DMS153 treated with DMSO at 0.1 percent for 48 hours (cell line): Measurements from ENCODE around the gene DHRS3.
A peak's percentile ranks its signal among the peaks of the same experiment; 100 is the strongest.
"Not testable (repeated sequence)": the region's sequence is repeated elsewhere in the genome, so short reads cannot be mapped to it uniquely, and the experiment has no call there.

Experiments used
- DNase-seq: peaks from one replicate; lab custom pipeline; 2025; ENCODE audit not compliant: unreplicated experiment; lab: John Stamatoyannopoulos, UW

DHRS3 gene, protein sequence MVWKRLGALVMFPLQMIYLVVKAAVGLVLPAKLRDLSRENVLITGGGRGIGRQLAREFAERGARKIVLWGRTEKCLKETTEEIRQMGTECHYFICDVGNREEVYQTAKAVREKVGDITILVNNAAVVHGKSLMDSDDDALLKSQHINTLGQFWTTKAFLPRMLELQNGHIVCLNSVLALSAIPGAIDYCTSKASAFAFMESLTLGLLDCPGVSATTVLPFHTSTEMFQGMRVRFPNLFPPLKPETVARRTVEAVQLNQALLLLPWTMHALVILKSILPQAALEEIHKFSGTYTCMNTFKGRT

DNA sequence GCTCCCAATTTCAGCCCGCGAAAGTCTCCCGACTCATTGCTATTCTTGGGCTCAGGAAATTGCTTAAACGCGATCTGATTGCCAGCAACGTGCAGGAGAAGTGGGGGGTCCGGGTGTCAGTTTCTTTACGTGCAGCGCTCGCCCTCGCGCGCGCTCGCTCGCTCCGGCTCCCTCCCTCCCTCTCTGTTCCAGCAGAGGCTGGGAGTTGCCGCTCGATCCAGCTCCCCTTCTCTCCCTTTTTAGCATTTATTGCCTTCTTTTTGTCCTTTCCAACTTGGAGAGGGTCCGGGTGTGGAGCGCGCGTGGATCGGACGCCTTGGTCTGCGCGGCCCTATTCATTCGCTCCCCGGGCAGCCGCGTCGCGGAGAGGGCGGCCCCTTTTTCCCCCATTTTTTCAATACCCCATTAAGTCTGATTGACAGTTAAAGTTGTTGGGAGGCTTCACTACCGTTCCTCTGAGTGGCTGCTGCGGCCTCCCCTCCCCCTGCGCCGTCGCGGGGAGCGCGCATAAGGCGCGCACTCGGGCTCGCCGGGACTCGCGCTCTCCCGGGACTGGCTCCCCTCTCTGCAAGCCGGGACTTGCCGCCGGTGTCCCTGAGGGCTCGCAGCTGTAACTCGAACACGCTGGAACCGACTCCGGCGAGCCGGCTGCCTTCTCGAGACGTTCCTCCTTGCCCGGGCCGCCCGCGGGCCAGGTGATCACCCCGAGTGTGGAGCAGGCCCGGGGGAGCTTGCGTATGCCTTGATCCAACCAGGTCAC, at the start of gene DHRS3:
DHRS3 (minus strand) TSS at position 310 of the 760 bp plus-strand sequence. CDS start 862 bp downstream, outside the sequence.
- DNase-seq = peak; percentile 31

GRCh38 chr1:12666141-12666735, 48.2 kb upstream of the DHRS3 start:
- DNase-seq = no peak

DNA sequence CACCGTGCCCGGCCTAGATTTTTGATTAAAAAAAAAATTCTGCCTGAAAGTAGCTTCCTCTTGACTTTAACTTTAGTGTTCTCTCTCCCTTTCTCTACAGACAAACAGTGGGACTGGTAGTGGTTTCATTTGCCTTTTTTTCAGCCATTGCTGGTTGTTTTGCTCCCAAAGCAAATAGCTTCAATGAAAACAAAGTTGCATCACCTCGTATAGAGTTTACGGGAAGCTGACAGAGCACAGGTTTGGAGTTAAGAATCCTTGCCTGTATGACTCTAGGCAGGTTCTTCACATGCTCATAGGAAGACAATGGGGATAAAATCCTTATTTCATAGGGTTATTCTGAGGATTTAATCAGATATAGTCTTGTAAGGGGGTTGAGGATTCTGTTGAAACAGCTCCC, 47.5 kb upstream of the DHRS3 start:
- DNase-seq = no peak

DNA sequence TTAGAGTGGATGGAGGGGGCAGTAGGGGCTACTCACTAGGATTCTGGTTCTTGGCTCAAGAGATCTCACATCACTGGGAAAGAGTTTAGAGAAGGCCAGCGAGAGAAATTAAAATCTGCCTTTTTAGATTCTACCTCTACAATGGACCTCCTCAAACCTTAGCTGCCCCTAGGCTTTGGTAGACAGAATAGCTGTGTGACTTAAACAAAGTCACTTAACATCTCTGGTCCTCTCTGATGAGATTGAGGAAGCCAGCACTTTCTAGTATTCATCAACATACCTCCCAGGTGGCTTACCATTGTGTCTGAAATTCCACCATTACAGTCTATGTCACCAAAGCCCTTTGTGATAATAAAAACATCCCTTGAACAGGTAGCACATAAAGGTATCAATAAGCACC, 44.5 kb upstream of the DHRS3 start:
- no peak for DNase-seq

GRCh38 chr1:12661606-12662219, 43.7 kb upstream of the DHRS3 start:
- DNase-seq = no peak

DNA sequence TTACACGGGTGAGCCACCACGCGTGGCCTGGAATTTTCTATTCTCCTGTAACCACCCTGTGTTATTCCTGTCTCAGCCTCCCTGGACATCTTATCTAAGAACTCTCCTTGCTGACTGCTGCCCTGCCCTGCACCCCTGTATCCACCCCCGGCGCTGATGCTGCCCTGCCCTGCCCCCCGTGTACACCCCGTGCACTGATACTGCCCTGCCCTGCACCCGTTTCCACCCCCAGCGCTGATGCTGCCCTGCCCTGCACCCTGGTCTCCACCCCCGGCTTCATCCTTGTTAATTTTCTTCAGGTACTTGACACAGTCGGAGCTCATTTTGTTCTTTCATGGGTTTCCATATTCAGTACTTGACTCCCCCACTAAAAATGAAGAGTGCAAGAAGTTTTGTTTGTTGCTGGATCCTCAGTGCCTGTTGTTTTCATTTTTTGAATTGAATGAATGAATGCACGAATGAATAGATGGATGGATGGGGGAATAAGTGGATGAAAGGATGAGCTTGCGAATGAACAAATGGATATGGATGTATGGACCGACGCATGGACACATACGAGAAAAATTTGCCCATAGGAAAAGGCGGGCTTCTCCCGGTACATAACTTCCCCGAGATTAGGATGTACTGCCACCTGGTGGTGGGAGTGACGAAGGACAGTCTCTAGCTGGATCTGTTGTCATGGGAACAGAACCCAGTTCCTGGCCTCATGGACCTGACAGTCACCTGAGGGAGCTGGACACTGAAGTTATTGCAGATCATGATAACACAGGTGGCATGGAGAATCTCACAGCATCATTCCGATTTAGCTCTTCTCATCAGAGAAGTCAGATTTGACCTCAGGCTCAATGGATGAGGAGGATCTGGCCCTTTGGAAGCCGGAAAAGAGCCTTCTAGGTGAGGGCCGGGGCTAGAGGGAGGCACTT, 40.8 kb upstream of the DHRS3 start:
- DNase-seq = peak; percentile 18

DNA sequence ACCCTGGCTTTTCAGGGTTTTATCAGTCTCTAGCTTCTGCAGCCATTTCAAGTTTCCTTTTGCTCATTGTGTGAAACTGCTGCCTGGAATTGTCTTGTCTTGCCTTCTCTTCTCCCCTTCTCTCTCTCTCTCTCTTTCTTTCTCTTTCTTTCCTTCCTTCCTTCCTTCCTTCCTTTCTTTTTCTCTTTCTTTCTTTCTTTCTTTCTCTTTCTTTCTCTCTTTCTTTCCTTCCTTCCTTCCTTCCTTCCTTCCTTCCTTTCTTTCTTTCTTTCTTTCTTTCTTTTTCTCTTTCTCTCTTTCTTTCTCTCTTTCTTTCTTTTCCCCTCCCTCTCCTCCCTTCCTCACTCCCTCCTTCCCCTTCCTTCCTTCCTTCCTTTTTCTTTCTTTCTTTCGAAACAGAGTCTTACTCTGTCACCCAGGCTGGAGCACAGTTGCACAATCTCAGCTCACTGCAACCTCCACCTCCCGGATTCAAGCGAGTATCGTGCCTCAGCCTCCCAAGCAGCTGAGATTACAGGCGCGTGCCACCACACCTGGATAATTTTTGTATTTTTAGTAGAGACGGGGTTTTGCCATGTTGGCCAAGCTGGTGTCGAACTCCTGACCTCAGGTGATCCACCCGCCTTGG, 40.0 kb upstream of the DHRS3 start:
- DNase-seq = not testable (repeated sequence)

DNA sequence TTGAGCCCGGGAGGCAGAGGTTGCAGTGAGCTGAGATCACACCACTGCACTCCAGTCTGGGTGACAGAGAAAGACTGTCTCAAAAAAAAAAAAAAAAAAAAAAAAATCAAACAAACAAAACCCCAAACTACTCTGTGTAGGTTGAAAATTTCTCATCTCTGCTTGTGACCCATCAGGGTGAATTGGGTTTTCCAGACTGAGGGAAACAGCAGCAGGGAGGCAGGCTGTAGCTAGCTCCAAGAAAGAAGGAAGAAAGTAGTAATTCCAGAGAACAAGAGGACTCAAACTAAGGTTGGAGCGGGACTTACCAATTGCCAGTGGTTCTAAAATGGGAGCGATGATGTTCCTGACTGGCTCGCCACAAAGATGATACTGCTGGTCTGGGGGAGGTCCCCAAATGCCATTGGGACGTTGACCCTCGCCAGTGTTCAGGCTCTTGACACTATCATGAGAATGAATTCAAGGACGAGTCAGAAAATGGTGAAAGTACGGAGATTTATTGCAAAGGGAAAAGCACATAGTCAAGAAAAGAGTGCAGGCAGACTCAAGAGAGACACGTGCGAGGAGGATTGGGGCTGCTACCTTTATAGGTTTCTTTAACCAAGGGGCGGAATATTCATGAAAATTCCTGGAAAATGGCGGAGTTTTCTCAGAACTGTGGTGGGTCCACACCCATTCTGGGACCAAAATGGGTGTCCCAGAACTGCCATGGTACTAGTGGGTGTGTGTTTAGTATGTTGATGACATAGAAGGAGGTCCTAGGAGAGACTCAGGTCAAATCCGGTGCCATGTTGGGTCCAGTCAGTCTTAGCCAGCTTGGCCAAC, 39.3 kb upstream of the DHRS3 start:
- DNase-seq = no peak

GRCh38 chr1:12656575-12656974, 38.6 kb upstream of the DHRS3 start:
- DNase-seq = no peak

DNA sequence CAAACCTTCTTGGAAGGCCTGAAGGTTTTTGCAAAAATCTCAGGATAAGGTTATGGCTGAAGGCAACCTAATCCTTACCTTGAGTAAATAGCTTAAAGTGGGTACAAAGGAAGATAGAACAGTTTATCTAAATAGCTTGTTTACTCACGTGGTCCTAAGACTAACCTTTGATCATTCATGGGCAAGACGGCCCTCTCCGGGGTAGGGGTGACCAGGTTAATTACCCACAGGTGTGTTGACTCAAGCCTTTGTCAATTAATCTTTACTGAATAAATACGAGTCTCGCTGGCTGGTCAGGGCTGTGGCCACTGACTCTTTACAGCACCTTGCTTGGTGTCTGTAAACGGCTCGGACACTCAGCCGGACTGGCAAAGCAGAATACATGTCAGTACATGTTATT, 36.6 kb upstream of the DHRS3 start:
- no peak for DNase-seq

- DNase-seq = no peak
These were observed 36.1 kb upstream of the DHRS3 start for GRCh38 chr1:12654004-12654567.

DNA sequence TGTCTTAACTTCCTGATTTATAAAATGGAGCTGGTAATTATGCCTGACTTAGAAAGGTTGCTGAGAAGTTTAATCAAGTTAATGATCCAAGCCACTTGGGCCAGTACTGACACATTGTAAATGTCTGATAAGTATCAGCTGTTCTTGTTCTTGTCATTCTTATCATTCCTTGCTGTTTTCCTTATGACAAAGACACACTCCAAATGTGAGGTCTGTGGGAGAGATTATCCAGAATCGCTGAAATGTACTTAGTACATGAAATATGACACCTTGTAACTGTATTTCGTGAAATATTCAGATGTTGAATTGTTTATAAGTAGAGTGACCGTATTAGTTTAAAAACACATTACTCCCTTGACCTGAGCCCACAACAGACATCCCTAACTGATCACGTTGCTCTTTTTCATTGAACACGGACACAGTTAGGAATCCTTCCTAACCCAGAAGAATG, 32.0 kb upstream of the DHRS3 start:
- DNase-seq = no peak

GRCh38 chr1:12648741-12649140, 30.7 kb upstream of the DHRS3 start:
- DNase-seq = no peak

- DNase-seq = not testable (repeated sequence)
These were observed 27.4 kb upstream of the DHRS3 start for GRCh38 chr1:12645401-12645800.

GRCh38 chr1:12644829-12645228, 26.8 kb upstream of the DHRS3 start:
- DNase-seq = no peak

GRCh38 chr1:12644237-12644636, 26.2 kb upstream of the DHRS3 start:
- no peak for DNase-seq

DNA sequence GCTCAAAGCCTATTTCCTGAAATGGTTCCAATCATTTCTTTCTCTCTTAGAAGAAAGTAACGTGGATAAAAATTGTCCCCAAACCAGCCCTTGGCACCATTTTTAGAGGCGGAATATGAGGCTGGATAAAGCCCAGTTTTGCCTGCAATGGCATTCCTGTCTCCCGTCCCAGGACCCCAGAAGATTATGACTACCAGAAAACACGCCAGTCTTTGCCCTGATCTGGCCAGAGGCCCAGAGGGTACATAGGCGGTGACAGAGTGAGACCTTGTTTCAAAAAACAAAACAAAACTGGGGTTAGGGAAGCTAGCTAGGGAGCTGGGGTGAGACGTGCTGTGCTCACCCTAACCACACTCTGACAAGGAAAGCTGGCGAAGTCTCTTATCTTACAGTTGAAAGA, 25.8 kb upstream of the DHRS3 start, which contains the start of gene AADACL4:
AADACL4 (plus strand) TSS at position 301 of the 400 bp plus-strand sequence. CDS start 462 bp downstream, outside the sequence.
- no peak for DNase-seq

GRCh38 chr1:12643079-12643478, 25.1 kb upstream of the DHRS3 start:
- DNase-seq = no peak

DNA sequence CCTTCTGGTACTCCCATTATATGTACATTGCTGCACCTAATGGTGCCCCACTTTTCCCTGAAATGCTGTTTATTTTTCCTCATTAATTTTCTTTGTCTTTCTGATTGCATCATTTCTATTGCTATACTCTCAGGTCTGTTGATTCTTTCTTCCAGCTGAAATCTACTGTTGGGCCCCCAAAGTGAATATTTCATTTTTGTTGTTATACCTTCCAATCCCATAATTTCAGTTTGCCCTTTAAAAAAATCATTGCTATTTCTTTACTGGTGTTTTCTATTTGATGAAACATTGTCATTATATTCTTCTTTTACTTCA, 22.9 kb upstream of the DHRS3 start:
- no peak for DNase-seq
